OCI-LY7 (cell line): ENCODE measurements around the gene SYT7. TPM values are rescaled to one million over a fixed set of nuclear protein-coding genes. Genes with fewer than 3 reads are reported as not detected.

ENCODE experiments used
- BruUV-seq: library from RNA; stranded (reverse); fragments of 400-500 nt; replicated peaks from 2 replicates; lab custom pipeline; 2021; lab: Mats Ljungman, UMichigan
- CTCF ChIA-PET: fragments of 300-600 bp; sonication (Branson Sonifier 250); formaldehyde crosslinking; loops from one replicate; lab custom pipeline; 2022; ENCODE audit warnings: antibody characterized with exemption; ENCODE audit not compliant: unreplicated experiment; lab: Charles Lee
- POLR2A ChIA-PET: fragments of 300-600 bp; sonication (Branson Sonifier 250); formaldehyde crosslinking; loops from one replicate; lab custom pipeline; 2022; ENCODE audit warnings: antibody characterized with exemption; lab: Charles Lee
- DNase-seq: peaks from one replicate; pipeline ENCODE4 v3.0.0-alpha.2; 2015; ENCODE audit warnings: low spot score
- H2AFZ ChIP-seq: fragments of 200-600 bp; sonication (generic), shearing (Covaris generic); 2 replicates; pipeline ENCODE4 v1.6.1; 2014; ENCODE audit warnings: mild to moderate bottlenecking, antibody characterized with exemption, low read length, moderate library complexity
- H3K27ac ChIP-seq: fragments of 200-600 bp; sonication (generic); 2 replicates; pipeline ENCODE4 v1.5.1; 2014; ENCODE audit warnings: mixed run types, low read depth, mild to moderate bottlenecking, moderate library complexity, low read length, inconsistent platforms; ENCODE audit not compliant: poor library complexity, severe bottlenecking
- H3K36me3 ChIP-seq: fragments of 200-600 bp; sonication (generic); 2 replicates; pipeline ENCODE4 v1.6.1; 2014; ENCODE audit warnings: mild to moderate bottlenecking, antibody characterized with exemption, low read length, moderate library complexity, mixed read lengths; ENCODE audit not compliant: insufficient read depth
- H3K4me1 ChIP-seq: fragments of 200-600 bp; sonication (generic); 2 replicates; pipeline ENCODE4 v1.5.1; 2014; ENCODE audit warnings: mild to moderate bottlenecking, low read length; ENCODE audit not compliant: insufficient read depth, poor library complexity, severe bottlenecking
- H3K4me2 ChIP-seq: fragments of 200-600 bp; sonication (generic); 2 replicates; pipeline ENCODE4 v1.6.1; 2014; ENCODE audit warnings: mild to moderate bottlenecking, low read length
- H3K4me3 ChIP-seq: fragments of 200-600 bp; sonication (generic); 2 replicates; pipeline ENCODE4 v1.5.1; 2014; ENCODE audit warnings: mild to moderate bottlenecking, low read depth, low read length; ENCODE audit not compliant: poor library complexity, severe bottlenecking
- H3K79me2 ChIP-seq: fragments of 200-600 bp; sonication (generic); 2 replicates; pipeline ENCODE4 v1.6.1; 2016; ENCODE audit warnings: low read depth, mild to moderate bottlenecking, low read length, moderate library complexity, mixed read lengths; ENCODE audit not compliant: insufficient read depth
- H3K9me2 ChIP-seq: fragments of 200-600 bp; sonication (generic); 2 replicates; pipeline ENCODE4 v1.6.1; 2016; ENCODE audit warnings: mild to moderate bottlenecking, low read length, mixed read lengths; ENCODE audit not compliant: insufficient read depth
- H3K9me3 ChIP-seq: fragments of 200-600 bp; sonication (generic); 2 replicates; pipeline ENCODE4 v1.6.1; 2014; ENCODE audit warnings: mild to moderate bottlenecking, mixed run types, low read length, mixed read lengths
- H4K20me1 ChIP-seq: fragments of 200-600 bp; sonication (generic); 2 replicates; pipeline ENCODE4 v1.6.1; 2014; ENCODE audit warnings: mild to moderate bottlenecking, antibody characterized with exemption, low read length, moderate library complexity, mixed read lengths; ENCODE audit not compliant: insufficient read depth
- CTCF ChIP-seq: fragments of 200-600 bp; sonication (generic); conservative IDR thresholded peaks from 2 replicates; pipeline ENCODE4 v1.5.1; 2014; ENCODE audit warnings: mild to moderate bottlenecking, antibody characterized with exemption, low read length, moderate library complexity, mixed read lengths
- EZH2phosphoT487 ChIP-seq: fragments of 200-600 bp; sonication (generic); IDR thresholded peaks from 2 replicates; pipeline ENCODE4 v1.6.1; 2018; ENCODE audit warnings: low read depth, borderline replicate concordance, mild to moderate bottlenecking, mixed run types, antibody characterized with exemption, low read length, moderate library complexity, mixed read lengths
- intact Hi-C: fragments of 100-400 bp; cut with micrococcal nuclease; formaldehyde crosslinking; loops from one replicate; pipeline ENCODE4 v1.10.0; 2022; ENCODE audit not compliant: unreplicated experiment
- total RNA-seq, 2 experiments: library from RNA; depleted of rRNA in 1 of 2; stranded (reverse); fragments of >200 nt in 1 of 2; shearing (Covaris generic) in 1 of 2; gene quantifications; 2 replicates each; pipeline ENCODE4 v1.2.3, GENCODE V29; 2014 to 2022

The SYT7 gene
- total RNA-seq, 2 experiments from 2014 or later: not detected

GRCh38 chr11:61625525-61625924 lies 44.6 kb upstream of the SYT7 start:
- no peak overlapping the region for H3K4me2 ChIP-seq
- intact Hi-C loops: no loop called here
- no peaks in the 10 kb centered on the region for H4K20me1 ChIP-seq
- DNase-seq: no peak
- no TSS peak for BruUV-seq
- no peak overlapping the region for H3K4me3 ChIP-seq
- no peaks in the 10 kb centered on the region for H3K79me2 ChIP-seq
- no peaks in the 10 kb centered on the region for H3K9me2 ChIP-seq
- CTCF ChIA-PET: no interaction called here
- no peak overlapping the region for H3K27ac ChIP-seq
- POLR2A ChIA-PET: interaction anchor here (0.9 kb wide), 1 partner anchor 35 kb away, joined by 7 read pairs; no protein-coding TSS in a partner anchor
- no peaks in the 10 kb centered on the region for H3K4me1 ChIP-seq
- TF ChIP-seq EZH2phosphoT487: no peak
- TF ChIP-seq CTCF: no peak
- H3K9me3 ChIP-seq: no peaks in the 10 kb centered on the region
- no peak overlapping the region for H2AFZ ChIP-seq
- H3K36me3 ChIP-seq: no peaks in the 10 kb centered on the region

- Histone ChIP-seq H3K9me3 (no peaks in the 10 kb centered on the region), H3K4me1 (no peaks in the 10 kb centered on the region), H3K36me3 (no peaks in the 10 kb centered on the region), H3K4me2 (no peak overlapping the region), H3K4me3 (no peak overlapping the region), H3K9me2 (no peaks in the 10 kb centered on the region), H3K27ac (no peak overlapping the region), H2AFZ (no peak overlapping the region), H3K79me2 (no peaks in the 10 kb centered on the region), H4K20me1 (no peaks in the 10 kb centered on the region)
- TF ChIP-seq CTCF (no peak), EZH2phosphoT487 (no peak)
- intact Hi-C loops: no loop called here
- ChIA-PET POLR2A (no interaction called here), CTCF (no interaction called here)
- no peak for DNase-seq
- no TSS peak for BruUV-seq
Measured at GRCh38 chr11:61621917-61622585, 41.2 kb upstream of the SYT7 start.

- DNase-seq: no peak
- Histone ChIP-seq H3K4me3 (no peak overlapping the region), H3K4me1 (no peaks in the 10 kb centered on the region), H3K9me3 (no peaks in the 10 kb centered on the region), H3K36me3 (no peaks in the 10 kb centered on the region), H3K27ac (no peak overlapping the region), H2AFZ (no peak overlapping the region), H3K79me2 (no peaks in the 10 kb centered on the region), H3K9me2 (no peaks in the 10 kb centered on the region), H3K4me2 (no peak overlapping the region), H4K20me1 (no peaks in the 10 kb centered on the region)
- no TSS peak for BruUV-seq
- ChIA-PET CTCF (no interaction called here), POLR2A (no interaction called here)
- TF ChIP-seq CTCF: no peak
- TF ChIP-seq EZH2phosphoT487: no peak
- intact Hi-C loops: no loop called here
Measured at GRCh38 chr11:61619471-61620226, 38.8 kb upstream of the SYT7 start.
